ENCODE measurements around the gene LRRC17.
"Not testable (repeated sequence)": the region's sequence is repeated elsewhere in the genome, so short reads cannot be mapped to it uniquely, and the experiment has no call there.

LRRC17 gene

GRCh38 chr7:102897856-102898531 is 14.8 kb upstream of the LRRC17 start:
- DNase-seq (ENCODE audit: low read depth) = no peak

- DNase-seq (ENCODE audit: low read depth) = no peak
Observed at GRCh38 chr7:102898532-102898859, 14.3 kb upstream of the LRRC17 start.

- DNase-seq (ENCODE audit: low read depth) = not testable (repeated sequence)
Observed at GRCh38 chr7:102902052-102902451, 10.7 kb upstream of the LRRC17 start.

- DNase-seq (ENCODE audit: low read depth) = not testable (repeated sequence)
Observed at GRCh38 chr7:102903576-102903975, 9.2 kb upstream of the LRRC17 start.

- DNase-seq (ENCODE audit: low read depth) = no peak
Observed at GRCh38 chr7:102908676-102909075, 4.1 kb upstream of the LRRC17 start.

- no peak for DNase-seq (ENCODE audit: low read depth)
Observed at GRCh38 chr7:102913826-102914225, 1.0 kb downstream of the LRRC17 start.

GRCh38 chr7:102914585-102914984 is 1.8 kb downstream of the LRRC17 start:
- DNase-seq (ENCODE audit: low read depth) = no peak

GRCh38 chr7:102916426-102916825 is 3.6 kb downstream of the LRRC17 start:
- DNase-seq (ENCODE audit: low read depth) = no peak

- no peak for DNase-seq (ENCODE audit: low read depth)
Observed at GRCh38 chr7:102916881-102917280, 4.1 kb downstream of the LRRC17 start.

GRCh38 chr7:102917436-102918353 is 4.9 kb downstream of the LRRC17 start:
- DNase-seq (ENCODE audit: low read depth) = no peak

- no peak for DNase-seq (ENCODE audit: low read depth)
Observed at GRCh38 chr7:102918845-102919244, 6.0 kb downstream of the LRRC17 start.

GRCh38 chr7:102925976-102926782 is 13.4 kb downstream of the LRRC17 start:
- DNase-seq (ENCODE audit: low read depth) = no peak

- DNase-seq (ENCODE audit: low read depth) = no peak
Observed at GRCh38 chr7:102926783-102927140, 14.0 kb downstream of the LRRC17 start.

GRCh38 chr7:102927312-102927933 is 14.6 kb downstream of the LRRC17 start:
- no peak for DNase-seq (ENCODE audit: low read depth)

- no peak for DNase-seq (ENCODE audit: low read depth)
Observed at GRCh38 chr7:102931757-102932156, 19.0 kb downstream of the LRRC17 start.

GRCh38 chr7:102933763-102934162 is 21.0 kb downstream of the LRRC17 start:
- no peak for DNase-seq (ENCODE audit: low read depth)

GRCh38 chr7:102934239-102934638 is 21.4 kb downstream of the LRRC17 start:
- no peak for DNase-seq (ENCODE audit: low read depth)

GRCh38 chr7:102934701-102935100 is 21.9 kb downstream of the LRRC17 start:
- DNase-seq (ENCODE audit: low read depth) = no peak

GRCh38 chr7:102935450-102936115 is 22.8 kb downstream of the LRRC17 start:
- DNase-seq (ENCODE audit: low read depth) = no peak

GRCh38 chr7:102938679-102939078 is 25.9 kb downstream of the LRRC17 start:
- no peak for DNase-seq (ENCODE audit: low read depth)

- DNase-seq (ENCODE audit: low read depth) = no peak
Observed at GRCh38 chr7:102942181-102942866, 29.5 kb downstream of the LRRC17 start.

All from activated T-cell treated with anti-CD3 and anti-CD28 coated beads for 48 hours (primary cell).